ENCODE results near the gene DUSP3.

Gene DUSP3

GRCh38 chr17:43766413-43767052 lies 12.2 kb downstream of the DUSP3 start:
- Histone ChIP-seq H2AFZ (ENCODE audit: low read depth, low read length) (no peak overlapping the region), H3K4me3 (ENCODE audit: low read depth in 1 of 2, low read length in 2 of 2) (no peak overlapping the region), H3K79me2 (ENCODE audit: insufficient read depth, low read length) (no peaks in the 10 kb centered on the region), H3K4me1 (ENCODE audit: insufficient read depth, low read length) (no peaks in the 10 kb centered on the region), H3K9ac (ENCODE audit: low read depth, low read length) (no peak overlapping the region), H4K20me1 (ENCODE audit: insufficient read depth, low read length) (no peaks in the 10 kb centered on the region), H3K27ac (ENCODE audit: low read length) (no peak overlapping the region), H3K4me2 (ENCODE audit: insufficient read depth, low read length) (no peak overlapping the region), H3K36me3 (ENCODE audit: insufficient read depth, low read length) (no peaks in the 10 kb centered on the region), H3K9me3 (ENCODE audit: insufficient read depth, low read length, severe bottlenecking) (no peaks in the 10 kb centered on the region), H3K27me3 (ENCODE audit: insufficient read depth, low read length, poor library complexity) (peaks cover 4% of the 10 kb centered on the region)
- ATAC-seq (ENCODE audit: insufficient read depth, low read depth) (no peak), DNase-seq (peak; percentile 40)
- peak; percentile 85 for TF ChIP-seq CTCF (IDR thresholded peaks at IDR 0.05; ENCODE audit: borderline replicate concordance, extremely low read depth, low read length, poor library complexity, severe bottlenecking)
- TF ChIP-seq EZH2 (IDR thresholded peaks at IDR 0.05; ENCODE audit: borderline replicate concordance, low read depth, low read length, severe bottlenecking), result no peak

- Histone ChIP-seq H2AFZ (ENCODE audit: low read depth, low read length) (no peak overlapping the region), H3K4me3 (ENCODE audit: low read depth in 1 of 2, low read length in 2 of 2) (no peak overlapping the region), H3K9ac (ENCODE audit: low read depth, low read length) (no peak overlapping the region), H3K4me2 (ENCODE audit: insufficient read depth, low read length) (no peak overlapping the region), H3K27ac (ENCODE audit: low read length) (no peak overlapping the region), H3K27me3 (ENCODE audit: insufficient read depth, low read length, poor library complexity) (no peaks in the 10 kb centered on the region), H3K9me3 (ENCODE audit: insufficient read depth, low read length, severe bottlenecking) (no peaks in the 10 kb centered on the region), H3K79me2 (ENCODE audit: insufficient read depth, low read length) (no peaks in the 10 kb centered on the region), H3K36me3 (ENCODE audit: insufficient read depth, low read length) (no peaks in the 10 kb centered on the region), H4K20me1 (ENCODE audit: insufficient read depth, low read length) (no peaks in the 10 kb centered on the region), H3K4me1 (ENCODE audit: insufficient read depth, low read length) (no peaks in the 10 kb centered on the region)
- no peak for TF ChIP-seq EZH2 (IDR thresholded peaks at IDR 0.05; ENCODE audit: borderline replicate concordance, low read depth, low read length, severe bottlenecking)
- TF ChIP-seq CTCF (IDR thresholded peaks at IDR 0.05; ENCODE audit: borderline replicate concordance, extremely low read depth, low read length, poor library complexity, severe bottlenecking), result peak; percentile 100
- ATAC-seq (ENCODE audit: insufficient read depth, low read depth) (peak; percentile 94), DNase-seq (peak; percentile 87)
These were observed 18.4 kb downstream of the DUSP3 start for GRCh38 chr17:43760254-43760852.

- TF ChIP-seq EZH2 (IDR thresholded peaks at IDR 0.05; ENCODE audit: borderline replicate concordance, low read depth, low read length, severe bottlenecking) (no peak), CTCF (IDR thresholded peaks at IDR 0.05; ENCODE audit: borderline replicate concordance, extremely low read depth, low read length, poor library complexity, severe bottlenecking) (no peak)
- Histone ChIP-seq H3K4me1 (ENCODE audit: insufficient read depth, low read length) (no peaks in the 10 kb centered on the region), H3K27me3 (ENCODE audit: insufficient read depth, low read length, poor library complexity) (no peaks in the 10 kb centered on the region), H3K79me2 (ENCODE audit: insufficient read depth, low read length) (no peaks in the 10 kb centered on the region), H3K4me3 (ENCODE audit: low read depth in 1 of 2, low read length in 2 of 2) (no peak overlapping the region), H3K9ac (ENCODE audit: low read depth, low read length) (no peak overlapping the region), H3K36me3 (ENCODE audit: insufficient read depth, low read length) (no peaks in the 10 kb centered on the region), H3K9me3 (ENCODE audit: insufficient read depth, low read length, severe bottlenecking) (no peaks in the 10 kb centered on the region), H2AFZ (ENCODE audit: low read depth, low read length) (no peak overlapping the region), H3K4me2 (ENCODE audit: insufficient read depth, low read length) (no peak overlapping the region), H4K20me1 (ENCODE audit: insufficient read depth, low read length) (no peaks in the 10 kb centered on the region), H3K27ac (ENCODE audit: low read length) (no peak overlapping the region)
- DNase-seq (no peak), ATAC-seq (ENCODE audit: insufficient read depth, low read depth) (no peak)
These were observed 18.9 kb downstream of the DUSP3 start for GRCh38 chr17:43759836-43760235.

Measured in DND-41 (cell line).